Esophagus muscularis mucosa (tissue), 4 donors: ENCODE data around the gene MGAT4C.

Source experiments
- EP300 ChIP-seq: sonication (generic); formaldehyde crosslinking; IDR thresholded peaks from one replicate; pipeline ENCODE4 v1.6.1; 2017; ENCODE audit warnings: antibody characterized with exemption
- POLR2A ChIP-seq: fragments of 450-650 bp; IDR thresholded peaks from one replicate; pipeline ENCODE4 v1.6.1; 2017; ENCODE audit warnings: antibody characterized with exemption, moderate library complexity, mild to moderate bottlenecking, low read depth
- TF ChIP-seq, protein P1 (sequence below), 3 experiments: fragments of 200-600 bp in 2 of 3; fragments of 450-650 bp in 1 of 3; sonication (generic) in 2 of 3; IDR thresholded peaks; one replicate each; pipeline ENCODE4 v1.5.1; 2017 to 2019; ENCODE audit warnings: antibody characterized with exemption in 3 of 3, mild to moderate bottlenecking in 2 of 3, moderate library complexity in 1 of 3

DNA sequence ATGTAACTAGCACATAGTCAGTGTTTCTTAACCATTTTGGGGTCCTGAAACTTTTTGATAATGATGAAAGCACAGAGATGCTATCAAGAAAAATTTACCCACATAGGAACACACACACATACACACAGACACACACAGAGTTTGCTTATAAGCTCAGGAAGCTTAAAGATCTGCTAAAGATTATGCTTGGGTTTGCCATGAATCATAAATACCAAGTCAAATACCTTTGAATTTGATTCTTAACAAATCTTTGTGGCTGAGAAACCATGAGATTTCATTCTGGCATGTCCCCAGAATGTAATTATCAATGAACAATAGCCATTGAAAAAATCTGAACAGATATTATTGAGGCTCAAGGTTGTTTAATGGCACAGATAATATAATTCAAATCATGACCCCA, 292.9 kb downstream of the MGAT4C start:
- TF ChIP-seq EP300 (no peak), POLR2A (no peak)
- TF ChIP-seq, protein P1, sequence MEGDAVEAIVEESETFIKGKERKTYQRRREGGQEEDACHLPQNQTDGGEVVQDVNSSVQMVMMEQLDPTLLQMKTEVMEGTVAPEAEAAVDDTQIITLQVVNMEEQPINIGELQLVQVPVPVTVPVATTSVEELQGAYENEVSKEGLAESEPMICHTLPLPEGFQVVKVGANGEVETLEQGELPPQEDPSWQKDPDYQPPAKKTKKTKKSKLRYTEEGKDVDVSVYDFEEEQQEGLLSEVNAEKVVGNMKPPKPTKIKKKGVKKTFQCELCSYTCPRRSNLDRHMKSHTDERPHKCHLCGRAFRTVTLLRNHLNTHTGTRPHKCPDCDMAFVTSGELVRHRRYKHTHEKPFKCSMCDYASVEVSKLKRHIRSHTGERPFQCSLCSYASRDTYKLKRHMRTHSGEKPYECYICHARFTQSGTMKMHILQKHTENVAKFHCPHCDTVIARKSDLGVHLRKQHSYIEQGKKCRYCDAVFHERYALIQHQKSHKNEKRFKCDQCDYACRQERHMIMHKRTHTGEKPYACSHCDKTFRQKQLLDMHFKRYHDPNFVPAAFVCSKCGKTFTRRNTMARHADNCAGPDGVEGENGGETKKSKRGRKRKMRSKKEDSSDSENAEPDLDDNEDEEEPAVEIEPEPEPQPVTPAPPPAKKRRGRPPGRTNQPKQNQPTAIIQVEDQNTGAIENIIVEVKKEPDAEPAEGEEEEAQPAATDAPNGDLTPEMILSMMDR (IDR thresholded peaks at IDR 0.05), result no peak
